SK-N-SH treated with all-trans-retinoic acid at 6 μM for 48 hours (cell line): ENCODE measurements around the gene OCLN.
"Not testable (repeated sequence)": the region's sequence is repeated elsewhere in the genome, so short reads cannot be mapped to it uniquely, and the experiment has no call there.

ENCODE experiments used
- ARNTL ChIP-seq: fragments of 450-650 bp; formaldehyde crosslinking; IDR thresholded peaks from 2 replicates; pipeline ENCODE4 v1.5.0; 2020; ENCODE audit warnings: low read depth, mild to moderate bottlenecking, moderate library complexity, borderline replicate concordance
- ZC3H10 ChIP-seq: fragments of 250-450 bp; sonication (Bioruptor Pico); IDR thresholded peaks from 2 replicates; pipeline ENCODE4 v1.5.1; 2021; ENCODE audit warnings: mild to moderate bottlenecking, moderate library complexity
- ZFP3 ChIP-seq: fragments of 250-450 bp; sonication (Bioruptor Pico); IDR thresholded peaks from 2 replicates; pipeline ENCODE4 v1.5.0; 2020; ENCODE audit warnings: mild to moderate bottlenecking, moderate library complexity
- ZNF565 ChIP-seq: fragments of 450-650 bp; formaldehyde crosslinking; conservative IDR thresholded peaks from 2 replicates; pipeline ENCODE4 v1.5.0; 2020; ENCODE audit warnings: low read depth, mild to moderate bottlenecking, moderate library complexity
- ZNF70 ChIP-seq: fragments of 450-650 bp; formaldehyde crosslinking; IDR thresholded peaks from 2 replicates; pipeline ENCODE4 v1.5.0; 2020; ENCODE audit warnings: mild to moderate bottlenecking, moderate library complexity
- ZNF8 ChIP-seq: fragments of 450-650 bp; formaldehyde crosslinking; IDR thresholded peaks from 2 replicates; pipeline ENCODE4 v1.5.0; 2020; ENCODE audit warnings: mild to moderate bottlenecking, moderate library complexity
- TF ChIP-seq, protein P1 (sequence below): fragments of 250-450 bp; sonication (Bioruptor Pico); IDR thresholded peaks from 2 replicates; pipeline ENCODE4 v1.8.0; 2020; ENCODE audit warnings: mild to moderate bottlenecking, moderate library complexity, borderline replicate concordance

GRCh38 chr5:69478296-69478695, 14.3 kb upstream of the OCLN start:
- not testable (repeated sequence) for TF ChIP-seq ZFP3; ZNF70 (CRISPR knock-in tag); ZNF565 (CRISPR knock-in tag); ZC3H10 (CRISPR knock-in tag); ZNF8 (CRISPR knock-in tag); ARNTL (CRISPR knock-in tag)
- TF ChIP-seq, protein P1, sequence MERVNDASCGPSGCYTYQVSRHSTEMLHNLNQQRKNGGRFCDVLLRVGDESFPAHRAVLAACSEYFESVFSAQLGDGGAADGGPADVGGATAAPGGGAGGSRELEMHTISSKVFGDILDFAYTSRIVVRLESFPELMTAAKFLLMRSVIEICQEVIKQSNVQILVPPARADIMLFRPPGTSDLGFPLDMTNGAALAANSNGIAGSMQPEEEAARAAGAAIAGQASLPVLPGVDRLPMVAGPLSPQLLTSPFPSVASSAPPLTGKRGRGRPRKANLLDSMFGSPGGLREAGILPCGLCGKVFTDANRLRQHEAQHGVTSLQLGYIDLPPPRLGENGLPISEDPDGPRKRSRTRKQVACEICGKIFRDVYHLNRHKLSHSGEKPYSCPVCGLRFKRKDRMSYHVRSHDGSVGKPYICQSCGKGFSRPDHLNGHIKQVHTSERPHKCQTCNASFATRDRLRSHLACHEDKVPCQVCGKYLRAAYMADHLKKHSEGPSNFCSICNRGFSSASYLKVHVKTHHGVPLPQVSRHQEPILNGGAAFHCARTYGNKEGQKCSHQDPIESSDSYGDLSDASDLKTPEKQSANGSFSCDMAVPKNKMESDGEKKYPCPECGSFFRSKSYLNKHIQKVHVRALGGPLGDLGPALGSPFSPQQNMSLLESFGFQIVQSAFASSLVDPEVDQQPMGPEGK (CRISPR knock-in tag): not testable (repeated sequence)
